Suprapubic skin (tissue), 4 donors: ENCODE results near the gene VAT1L. TPM values are rescaled to one million over a fixed set of nuclear protein-coding genes. Genes with fewer than 3 reads are reported as not detected.

Source experiments
- DNase-seq, 2 donors: peaks; one replicate each; pipeline ENCODE4 v3.0.0-alpha.2; 2019; ENCODE audit warnings: low spot score in 2 of 2
- H3K27ac ChIP-seq: fragments of 200-600 bp; sonication (generic); one replicate; pipeline ENCODE4 v1.5.1; 2019
- H3K27me3 ChIP-seq: fragments of 200-600 bp; sonication (generic); one replicate; pipeline ENCODE4 v1.5.1; 2019
- H3K36me3 ChIP-seq: fragments of 200-600 bp; sonication (generic); one replicate; pipeline ENCODE4 v1.5.1; 2019
- H3K4me1 ChIP-seq: fragments of 200-600 bp; sonication (generic); one replicate; pipeline ENCODE4 v1.5.1; 2019
- H3K4me3 ChIP-seq: fragments of 200-600 bp; sonication (generic); one replicate; pipeline ENCODE4 v1.5.1; 2019; ENCODE audit warnings: mild to moderate bottlenecking
- H3K9me3 ChIP-seq: fragments of 200-600 bp; sonication (generic); one replicate; pipeline ENCODE4 v1.5.1; 2019
- CTCF ChIP-seq, 2 donors: fragments of 200-600 bp in 1 of 2; fragments of 450-650 bp in 1 of 2; sonication (generic) in 1 of 2; IDR thresholded peaks; one replicate each; pipeline ENCODE4 v1.5.1; 2016 to 2019; ENCODE audit warnings: antibody characterized with exemption in 2 of 2, mild to moderate bottlenecking in 1 of 2, moderate library complexity in 1 of 2
- EP300 ChIP-seq: sonication (generic); formaldehyde crosslinking; IDR thresholded peaks from one replicate; pipeline ENCODE4 v1.6.1; 2017; ENCODE audit warnings: antibody characterized with exemption
- POLR2A ChIP-seq, 2 donors: fragments of 450-650 bp; IDR thresholded peaks; one replicate each; pipeline ENCODE4 v1.6.1; 2017; ENCODE audit warnings: antibody characterized with exemption in 2 of 2, mild to moderate bottlenecking in 2 of 2, moderate library complexity in 2 of 2
- POLR2AphosphoS5 ChIP-seq, 3 donors: sonication (generic); formaldehyde crosslinking; IDR thresholded peaks; one replicate each; pipeline ENCODE4 v1.6.1; 2017; ENCODE audit warnings: antibody characterized with exemption in 3 of 3
- WGBS: methylation state at CpG from one replicate; pipeline ENCODE4 v1.1.5; 2018; 5-methylcytosine and 5-hydroxymethylcytosine counted together
- total RNA-seq, 4 donors: library from RNA; depleted of rRNA; stranded (reverse); fragments of >200 nt; gene quantifications; one replicate each; pipeline ENCODE4 v1.1.0, GENCODE V29; 2016

Gene VAT1L
- total RNA-seq, 4 donors from 2014 or later: 0.15 TPM; not detected in 3

DNA sequence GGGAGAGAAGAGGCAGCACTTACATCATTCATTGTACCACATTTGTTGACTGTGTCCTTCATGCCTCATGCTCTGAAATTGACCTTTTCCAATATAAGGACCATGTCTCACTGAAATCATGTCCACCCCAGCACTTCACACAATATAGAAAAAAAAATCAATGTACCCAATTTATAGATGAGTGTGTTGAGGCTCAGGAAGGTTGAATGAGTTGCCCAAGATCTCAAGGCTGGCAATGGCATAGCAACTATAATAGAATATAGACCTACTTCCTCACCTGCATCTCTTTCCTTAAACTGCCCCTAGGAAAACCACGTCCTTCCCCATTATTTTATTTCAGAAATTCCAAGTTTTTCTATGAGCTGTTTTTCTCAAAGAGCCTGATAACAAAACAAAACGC, 912 bp upstream of the VAT1L start:
- peaks cover 17% of the 10 kb centered on the region for H3K4me1 ChIP-seq
- no peaks in the 10 kb centered on the region for H3K36me3 ChIP-seq
- peaks cover 82% of the 10 kb centered on the region for H3K27me3 ChIP-seq
- no peaks in the 10 kb centered on the region for H3K9me3 ChIP-seq
- no peak for TF ChIP-seq POLR2A (IDR thresholded peaks at IDR 0.05)
- TF ChIP-seq EP300: no peak
- TF ChIP-seq CTCF (IDR thresholded peaks at IDR 0.05): no peak
- TF ChIP-seq POLR2AphosphoS5 (IDR thresholded peaks at IDR 0.05): no peak
- WGBS: 43% methylated on average over 2 of the region's 2 CpGs
- H3K4me3 ChIP-seq: no peak overlapping the region
- no peak overlapping the region for H3K27ac ChIP-seq
- DNase-seq: no peak

GRCh38 chr16:77789085-77790008, 983 bp downstream of the VAT1L start:
- TF ChIP-seq POLR2A (IDR thresholded peaks at IDR 0.05): no peak
- no peak for TF ChIP-seq CTCF (IDR thresholded peaks at IDR 0.05)
- no peak for TF ChIP-seq POLR2AphosphoS5 (IDR thresholded peaks at IDR 0.05)
- H3K27ac ChIP-seq: no peak overlapping the region
- peaks cover 17% of the 10 kb centered on the region for H3K4me1 ChIP-seq
- WGBS: 4% methylated on average over 33 of the region's 34 CpGs
- no peaks in the 10 kb centered on the region for H3K9me3 ChIP-seq
- no peak for DNase-seq
- H3K36me3 ChIP-seq: no peaks in the 10 kb centered on the region
- H3K27me3 ChIP-seq: peaks cover 86% of the 10 kb centered on the region
- H3K4me3 ChIP-seq: peak overlapping the region; percentile 51

DNA sequence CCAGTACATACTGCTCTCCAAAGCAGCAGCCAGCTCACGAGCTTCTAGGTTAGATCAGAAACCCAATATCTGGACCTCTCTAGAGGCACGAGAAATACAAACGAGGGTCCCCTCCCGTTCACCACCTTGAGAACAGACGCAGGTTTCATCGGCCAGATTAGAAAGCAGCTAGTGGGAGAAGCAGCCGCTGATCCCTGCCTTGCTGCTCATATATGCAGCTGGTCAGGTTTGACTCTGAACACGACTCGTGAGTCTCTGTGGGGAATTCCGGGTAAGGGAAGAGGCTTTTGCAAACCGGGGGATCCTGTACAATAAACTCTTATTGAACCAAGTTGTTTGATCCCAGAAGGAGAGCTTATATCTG, 1.6 kb downstream of the VAT1L start:
- TF ChIP-seq CTCF (IDR thresholded peaks at IDR 0.05): no peak
- TF ChIP-seq POLR2AphosphoS5 (IDR thresholded peaks at IDR 0.05): no peak
- TF ChIP-seq EP300: no peak
- TF ChIP-seq POLR2A (IDR thresholded peaks at IDR 0.05): no peak
- Histone ChIP-seq H3K27ac (no peak overlapping the region), H3K27me3 (peaks cover 79% of the 10 kb centered on the region), H3K36me3 (no peaks in the 10 kb centered on the region), H3K9me3 (no peaks in the 10 kb centered on the region), H3K4me1 (peaks cover 17% of the 10 kb centered on the region), H3K4me3 (no peak overlapping the region)
- DNase-seq: no peak
- WGBS: 14% methylated on average over 11 of the region's 11 CpGs

- H3K27ac ChIP-seq: no peak overlapping the region
- TF ChIP-seq POLR2AphosphoS5 (IDR thresholded peaks at IDR 0.05): no peak
- no peak for TF ChIP-seq EP300
- TF ChIP-seq CTCF (IDR thresholded peaks at IDR 0.05): no peak
- no peak for TF ChIP-seq POLR2A (IDR thresholded peaks at IDR 0.05)
- peaks cover 72% of the 10 kb centered on the region for H3K27me3 ChIP-seq
- 57% methylated on average over 3 of the region's 3 CpGs for WGBS
- H3K36me3 ChIP-seq: no peaks in the 10 kb centered on the region
- no peak for DNase-seq
- no peak overlapping the region for H3K4me3 ChIP-seq
- H3K4me1 ChIP-seq: peaks cover 17% of the 10 kb centered on the region
- no peaks in the 10 kb centered on the region for H3K9me3 ChIP-seq
These were observed 2.5 kb downstream of the VAT1L start for GRCh38 chr16:77790912-77791311.

- no peak overlapping the region for H3K27ac ChIP-seq
- 56% methylated on average over 2 of the region's 2 CpGs for WGBS
- H3K4me1 ChIP-seq: peaks cover 11% of the 10 kb centered on the region
- no peak for TF ChIP-seq POLR2A (IDR thresholded peaks at IDR 0.05)
- TF ChIP-seq EP300: no peak
- H3K4me3 ChIP-seq: no peak overlapping the region
- peaks cover 52% of the 10 kb centered on the region for H3K27me3 ChIP-seq
- no peaks in the 10 kb centered on the region for H3K36me3 ChIP-seq
- no peak for DNase-seq
- H3K9me3 ChIP-seq: no peaks in the 10 kb centered on the region
These were observed 5.1 kb downstream of the VAT1L start for GRCh38 chr16:77793417-77793816.
